Hematopoietic multipotent progenitor cell treated with erythropoietin and hydrocortisone succinate and interleukin-3 and kit ligand, for 4 days (in vitro differentiated cells): ENCODE data around the gene ISCU.

Experiments used
- DNase-seq: peaks from one replicate; pipeline ENCODE4 v3.0.0-alpha.2; 2015

The ISCU gene

DNA sequence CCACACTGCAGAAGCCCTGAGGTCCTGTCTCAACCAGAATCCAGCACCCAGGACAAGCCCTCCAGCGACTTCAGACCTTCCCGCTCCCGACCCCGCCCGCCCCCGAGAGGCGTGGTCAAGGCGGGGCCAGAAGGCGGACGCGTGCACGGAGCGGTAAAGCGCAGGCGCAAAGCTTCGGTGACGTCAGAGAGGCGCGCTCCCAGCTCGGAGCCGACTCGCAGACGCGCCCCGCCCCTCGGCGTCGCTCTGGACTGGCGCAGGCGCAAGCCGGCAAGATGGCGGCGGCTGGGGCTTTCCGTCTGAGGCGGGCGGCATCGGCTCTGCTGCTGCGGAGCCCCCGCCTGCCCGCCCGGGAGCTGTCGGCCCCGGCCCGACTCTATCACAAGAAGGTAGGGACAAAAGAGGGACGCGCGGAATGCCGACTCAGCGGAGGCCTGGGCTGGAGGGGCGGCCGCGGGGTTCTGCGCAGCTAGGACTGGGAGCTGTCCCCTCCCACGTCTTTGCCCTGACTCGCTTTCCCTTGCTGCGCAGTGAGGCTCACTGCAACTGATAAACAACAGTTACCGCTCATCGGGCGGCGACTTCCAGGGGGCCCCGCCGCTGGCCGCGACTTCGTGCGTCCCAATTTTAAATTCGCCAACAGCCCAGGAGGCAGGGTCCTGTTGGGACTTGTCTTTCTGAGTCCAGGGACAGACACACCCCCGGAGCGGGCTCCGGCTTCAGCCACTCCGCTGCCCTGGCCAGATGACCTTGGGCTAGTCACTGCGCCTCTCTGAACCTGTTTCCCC lies at the start of gene ISCU:
TSS of gene ISCU (plus strand) at position 249 of the 788 bp plus-strand sequence. CDS start at position 276, 27 bp downstream.
- DNase-seq: peak; percentile 98

DNA sequence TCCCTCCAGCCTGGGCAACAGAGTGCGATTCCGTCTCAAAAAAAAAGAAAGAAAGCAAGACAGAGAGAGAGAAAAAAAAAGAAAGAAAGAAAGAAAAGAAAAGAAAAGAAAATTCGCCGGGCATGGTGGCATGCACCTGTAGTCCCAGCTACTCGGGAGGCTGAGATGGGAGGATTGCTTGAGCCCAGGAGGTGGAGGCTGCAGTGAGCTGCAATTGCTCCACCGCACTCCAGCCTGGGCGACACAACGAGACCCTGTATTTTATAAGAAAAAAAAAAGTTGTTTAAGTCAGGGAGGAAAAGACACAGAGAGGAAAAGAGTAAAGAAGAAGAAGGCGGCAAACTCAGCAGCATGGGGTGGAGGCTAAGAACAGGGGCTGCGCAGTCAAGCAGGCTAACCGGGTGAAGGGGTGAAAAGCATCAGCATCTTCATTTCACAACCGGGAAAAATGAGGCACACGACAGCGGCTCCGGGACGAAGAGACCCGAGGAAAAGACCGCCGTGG lies 47.9 kb upstream of the ISCU start:
- DNase-seq: no peak

DNA sequence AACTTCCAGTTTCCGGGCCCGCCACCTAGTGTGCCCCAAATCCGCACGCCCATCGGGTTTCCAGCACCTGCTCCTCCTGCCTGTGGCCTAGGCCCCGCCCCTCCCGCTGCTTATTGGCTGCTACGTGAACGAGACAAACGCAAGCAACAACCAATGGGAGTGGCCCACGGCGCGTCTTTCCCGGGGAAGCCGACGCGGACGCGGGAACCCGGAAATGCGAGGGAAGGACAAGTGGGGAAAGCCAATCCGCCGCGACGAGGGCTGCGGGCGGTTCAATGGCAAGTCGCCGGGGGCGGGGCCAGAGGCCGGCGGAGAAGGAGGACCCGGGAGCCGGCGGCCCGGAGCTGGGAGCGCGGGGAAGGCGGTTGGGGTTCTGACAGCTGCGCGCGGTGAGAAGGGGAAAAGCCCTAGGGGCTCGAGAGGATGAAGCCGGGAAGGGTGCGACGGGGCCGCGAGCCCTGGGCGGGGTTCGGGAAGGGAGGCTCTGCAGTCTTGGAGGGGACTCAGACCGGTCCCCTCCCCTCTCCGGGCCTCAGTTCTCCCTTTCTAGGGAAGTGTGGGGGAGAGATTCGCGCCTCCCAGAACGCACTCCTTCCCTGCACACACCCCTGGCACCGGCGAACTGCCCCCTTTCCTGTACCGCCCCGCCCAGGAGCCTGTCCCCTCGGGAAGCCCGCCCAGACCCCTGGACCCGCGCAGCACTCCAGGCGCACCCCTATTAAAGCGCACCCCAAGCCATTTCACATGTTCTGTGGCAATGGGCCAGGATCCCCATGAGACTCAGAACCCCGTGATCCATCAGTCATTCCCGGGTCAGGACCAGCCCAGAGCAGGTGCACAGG lies 47.2 kb upstream of the ISCU start, which contains the start of gene FICD:
TSS of gene FICD (plus strand) at position 305 of the 842 bp plus-strand sequence. CDS start 1,696 bp downstream, outside the sequence.
- peak; percentile 100 for DNase-seq

DNA sequence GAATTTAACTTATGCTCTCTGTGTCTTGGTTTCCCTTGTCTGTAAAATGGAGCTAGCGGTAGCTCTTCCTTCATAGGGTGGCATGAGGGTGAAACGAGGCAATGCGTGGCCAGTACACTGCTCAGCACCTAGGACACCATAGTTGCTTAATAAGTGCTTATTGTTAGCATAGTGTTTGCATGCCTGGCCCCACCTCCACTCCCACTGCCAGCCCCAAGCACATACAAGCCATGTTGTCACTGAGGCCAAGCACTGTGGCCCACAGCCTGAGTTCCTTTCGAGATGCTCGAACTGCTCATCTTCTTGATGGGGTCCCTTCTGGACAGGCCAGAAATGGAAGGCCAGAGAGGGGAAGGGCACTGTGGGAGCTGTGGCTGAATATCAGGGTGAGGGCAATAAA lies 46.5 kb upstream of the ISCU start:
- DNase-seq: peak; percentile 26

DNA sequence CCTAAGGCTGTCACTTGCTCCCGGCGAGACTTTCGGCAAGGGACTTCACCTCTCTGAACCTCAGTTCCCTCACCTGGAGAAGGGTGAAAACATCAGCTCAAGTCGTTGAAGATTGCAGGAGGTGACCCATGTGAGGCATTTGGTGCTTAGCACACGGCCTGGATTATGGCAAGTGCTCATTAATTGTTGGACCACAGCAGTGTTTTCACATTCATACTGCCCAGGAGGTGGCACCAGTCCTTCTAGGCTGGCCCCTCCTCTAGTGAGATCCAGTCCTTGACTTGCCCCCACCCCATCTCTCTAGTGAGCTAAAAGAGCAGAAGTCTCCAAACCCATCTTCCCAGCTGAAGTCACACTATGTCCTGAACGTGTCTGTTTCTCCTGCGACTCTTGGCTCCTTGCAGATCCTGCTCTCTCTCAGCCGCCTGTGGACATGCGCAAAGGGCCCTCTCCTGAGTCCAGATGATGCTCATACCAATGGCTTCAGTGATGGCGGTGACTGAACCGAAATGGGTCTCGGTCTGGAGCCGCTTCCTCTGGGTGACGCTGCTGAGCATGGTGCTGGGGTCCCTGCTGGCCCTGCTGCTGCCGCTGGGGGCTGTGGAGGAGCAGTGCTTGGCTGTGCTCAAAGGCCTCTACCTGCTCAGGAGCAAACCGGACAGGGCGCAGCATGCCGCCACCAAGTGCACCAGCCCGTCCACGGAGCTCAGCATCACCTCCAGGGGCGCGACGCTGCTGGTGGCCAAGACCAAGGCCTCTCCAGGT lies 45.7 kb upstream of the ISCU start:
- DNase-seq: peak; percentile 57

DNA sequence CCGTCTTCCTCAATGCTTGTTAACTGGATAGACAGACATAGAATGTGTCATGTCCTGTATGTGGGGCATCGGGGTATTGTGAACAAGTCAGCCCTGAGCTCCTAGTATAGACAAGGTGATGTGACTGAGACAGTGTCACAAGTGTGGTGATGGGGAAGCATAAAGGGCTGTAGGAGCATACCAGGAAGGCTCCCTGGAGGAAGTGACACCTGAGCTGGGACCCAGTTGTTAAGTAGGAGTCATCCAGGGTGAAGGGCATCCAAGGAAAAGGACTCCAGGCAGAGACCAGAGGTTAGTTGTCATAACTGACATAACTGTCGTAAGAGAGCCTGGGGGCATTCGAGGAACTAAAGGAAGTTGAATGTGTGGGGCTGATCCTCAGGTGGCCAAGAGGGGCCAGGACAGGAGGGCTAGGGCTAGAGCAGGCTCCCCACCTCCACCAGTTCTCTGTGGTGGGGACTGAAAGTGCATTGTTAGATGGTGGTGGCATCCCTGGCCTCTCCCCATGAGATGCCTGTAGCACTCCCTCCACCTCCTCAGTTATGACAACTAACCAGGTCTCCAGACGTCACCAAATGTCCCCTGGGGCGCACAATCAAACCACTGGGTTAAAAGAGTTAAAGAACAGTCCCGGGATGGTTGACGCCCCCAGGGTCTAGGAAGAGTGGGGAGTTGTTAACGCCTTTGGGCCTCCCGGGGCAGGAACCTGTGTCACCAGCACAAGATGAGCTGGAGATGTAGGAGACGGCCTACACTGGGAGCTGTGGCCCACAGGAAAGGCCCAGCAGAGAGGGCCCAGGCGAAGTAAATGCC lies 44.9 kb upstream of the ISCU start:
- DNase-seq: no peak

DNA sequence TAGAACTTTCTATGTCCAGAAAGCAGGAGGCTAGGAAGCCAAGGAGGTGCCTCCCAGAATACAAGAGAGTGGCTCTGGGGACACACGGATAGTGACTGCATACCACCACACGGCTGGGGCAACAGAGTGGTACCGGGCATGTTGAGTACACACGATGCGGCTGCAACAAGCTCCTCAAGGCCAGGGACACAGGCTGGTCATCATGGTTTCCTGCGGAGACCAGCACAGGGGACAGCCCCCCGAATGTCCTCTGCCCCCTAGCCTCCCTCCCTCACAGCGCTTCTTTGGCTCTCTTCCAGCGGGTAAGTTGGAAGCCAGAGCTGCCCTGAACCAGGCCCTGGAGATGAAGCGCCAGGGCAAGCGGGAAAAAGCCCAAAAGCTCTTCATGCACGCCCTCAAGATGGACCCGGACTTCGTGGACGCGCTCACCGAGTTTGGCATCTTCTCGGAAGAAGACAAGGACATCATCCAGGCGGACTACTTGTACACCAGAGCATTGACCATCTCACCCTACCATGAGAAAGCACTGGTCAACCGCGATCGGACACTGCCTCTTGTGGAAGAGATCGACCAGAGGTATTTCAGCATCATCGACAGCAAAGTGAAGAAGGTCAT lies 44.2 kb upstream of the ISCU start:
- DNase-seq: no peak

DNA sequence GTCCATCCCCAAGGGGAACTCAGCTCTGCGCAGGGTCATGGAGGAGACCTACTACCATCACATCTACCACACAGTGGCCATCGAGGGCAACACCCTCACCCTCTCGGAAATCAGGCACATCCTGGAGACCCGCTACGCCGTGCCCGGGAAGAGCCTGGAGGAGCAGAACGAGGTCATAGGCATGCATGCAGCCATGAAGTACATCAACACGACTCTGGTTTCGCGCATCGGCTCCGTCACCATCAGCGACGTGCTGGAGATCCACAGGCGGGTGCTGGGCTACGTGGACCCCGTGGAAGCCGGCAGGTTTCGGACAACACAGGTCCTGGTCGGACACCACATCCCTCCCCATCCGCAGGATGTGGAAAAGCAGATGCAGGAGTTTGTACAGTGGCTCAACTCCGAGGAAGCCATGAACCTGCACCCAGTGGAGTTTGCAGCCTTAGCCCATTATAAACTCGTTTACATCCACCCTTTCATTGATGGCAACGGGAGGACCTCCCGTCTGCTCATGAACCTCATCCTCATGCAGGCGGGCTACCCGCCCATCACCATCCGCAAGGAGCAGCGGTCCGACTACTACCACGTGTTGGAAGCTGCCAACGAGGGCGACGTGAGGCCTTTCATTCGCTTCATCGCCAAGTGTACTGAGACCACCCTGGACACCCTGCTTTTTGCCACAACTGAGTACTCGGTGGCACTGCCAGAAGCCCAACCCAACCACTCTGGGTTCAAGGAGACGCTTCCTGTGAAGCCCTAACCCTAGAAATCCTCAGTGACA lies 43.5 kb upstream of the ISCU start:
- DNase-seq: no peak

DNA sequence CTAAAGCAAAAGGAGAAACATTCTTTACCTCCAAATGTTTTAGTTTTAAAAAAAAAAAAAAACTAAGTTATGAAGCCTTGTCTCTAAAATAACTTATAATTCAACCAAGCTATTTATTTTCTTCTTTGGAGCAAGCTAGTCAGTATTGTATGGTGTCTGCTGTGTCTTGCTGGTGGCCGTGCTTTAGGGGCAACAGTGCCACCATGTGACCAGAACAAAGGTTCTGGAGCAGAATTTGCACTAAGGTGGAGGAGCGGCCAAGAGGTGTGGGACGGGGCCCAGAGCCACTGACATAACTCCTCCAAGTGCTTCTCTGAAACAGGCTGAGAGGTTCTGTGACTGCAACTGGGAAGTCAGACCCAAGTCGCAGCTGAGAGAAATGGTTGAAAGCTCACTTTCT lies 42.8 kb upstream of the ISCU start:
- DNase-seq: peak; percentile 43

DNA sequence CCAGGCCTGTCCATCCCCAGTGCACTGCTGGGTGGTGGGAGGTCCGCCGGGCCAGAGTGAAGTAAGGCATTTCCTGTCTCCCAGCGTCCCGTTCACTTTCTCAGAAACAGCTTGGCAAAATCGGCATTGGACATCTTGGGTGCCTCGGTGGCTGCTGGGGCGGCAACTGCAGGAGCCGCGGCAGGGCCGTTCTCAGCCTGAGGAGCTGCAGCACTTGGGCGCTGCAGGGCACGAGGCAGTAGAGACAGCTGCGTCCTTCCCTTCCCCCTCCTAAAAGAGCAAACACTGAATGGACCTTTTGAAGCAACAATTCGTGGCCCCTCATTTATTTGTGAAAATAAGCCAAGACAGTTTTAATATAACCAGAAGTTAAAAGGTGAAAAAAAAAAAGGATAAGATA lies 39.0 kb upstream of the ISCU start:
- no peak for DNase-seq

DNA sequence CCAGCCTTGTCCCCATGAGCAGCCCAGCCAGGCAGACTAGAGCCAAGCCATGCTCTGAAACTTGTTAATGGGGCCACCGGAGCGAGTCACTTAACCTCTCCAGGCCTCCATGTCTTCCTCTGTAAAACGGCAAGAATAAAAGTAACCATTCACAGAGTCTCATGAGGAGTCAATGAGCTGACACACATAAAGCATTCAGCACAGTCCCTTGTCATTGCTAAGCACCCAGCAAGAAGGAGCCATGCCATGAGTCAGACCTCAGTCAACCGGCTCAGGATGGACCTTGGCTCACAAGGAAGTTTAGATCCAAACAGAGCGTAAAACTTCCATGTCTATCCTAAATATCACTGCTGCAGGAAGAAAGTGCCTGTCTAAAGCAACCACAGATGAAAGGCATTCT lies 36.7 kb upstream of the ISCU start:
- no peak for DNase-seq

DNA sequence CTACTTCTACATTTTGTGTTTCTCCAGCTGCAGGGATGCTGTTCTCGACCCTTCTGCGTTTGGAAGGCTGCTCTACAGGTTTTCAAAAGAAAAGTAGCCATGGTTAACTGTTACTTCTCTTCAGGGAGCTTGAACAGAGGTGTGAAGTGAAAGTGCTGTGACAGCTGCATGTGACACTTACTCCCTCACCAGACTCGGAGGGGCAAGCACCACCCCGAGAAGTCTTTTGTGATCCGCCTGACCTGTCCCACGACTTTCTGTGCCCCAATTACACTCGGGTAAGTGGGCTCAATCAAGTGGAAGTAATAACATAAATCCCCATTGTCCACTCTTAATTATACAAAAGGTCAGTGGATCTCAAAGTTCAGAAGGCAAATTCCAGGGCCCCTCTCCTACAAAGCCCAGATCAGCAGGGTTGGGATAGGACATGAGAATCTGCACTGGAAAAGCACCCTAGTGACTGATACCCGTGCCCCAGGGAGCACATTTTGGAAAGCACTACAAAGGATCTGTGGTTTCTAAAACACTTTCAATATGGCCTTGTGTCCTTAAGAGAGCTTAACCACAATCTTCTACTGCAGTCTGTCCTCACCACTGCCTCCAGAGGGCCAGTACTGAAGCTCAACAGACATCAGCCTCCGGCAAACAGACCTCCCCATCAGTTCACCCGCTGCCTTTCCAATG lies 35.8 kb upstream of the ISCU start:
- DNase-seq: no peak

DNA sequence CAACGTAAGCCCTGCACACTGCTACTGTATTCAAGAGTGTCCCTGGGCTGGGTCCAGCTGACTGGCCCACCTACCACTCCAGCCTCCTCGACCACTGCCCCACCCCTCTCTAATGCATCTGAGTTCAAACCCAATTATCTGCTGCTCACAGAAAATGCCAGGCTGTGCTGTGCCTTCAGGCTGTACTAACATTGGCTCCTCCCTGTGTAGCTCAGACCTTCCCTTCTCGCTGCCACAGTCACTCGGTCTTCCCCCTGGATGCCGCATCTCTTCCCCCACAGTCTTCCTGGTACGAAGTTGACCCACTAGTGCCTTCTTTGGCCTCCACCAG lies 35.3 kb upstream of the ISCU start:
- DNase-seq: no peak

DNA sequence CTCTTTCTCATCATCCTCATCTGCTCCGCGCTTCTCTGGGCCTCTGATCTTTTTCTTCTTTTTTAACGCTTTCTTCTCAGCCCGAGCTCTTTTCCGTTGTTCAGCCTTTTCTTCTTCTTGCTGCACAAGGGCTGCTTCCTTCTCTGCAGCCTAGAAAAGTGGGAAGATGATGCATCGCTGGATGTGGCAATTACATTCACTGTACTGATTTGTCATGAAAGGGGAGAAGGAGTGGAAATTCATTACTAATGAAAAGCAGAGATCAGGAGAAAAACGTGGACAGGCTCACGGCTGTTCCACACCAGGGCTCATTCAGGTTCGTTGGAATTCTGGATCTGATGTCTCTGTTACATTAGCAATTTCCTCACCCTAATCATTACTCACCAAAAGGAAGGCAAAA lies 32.2 kb upstream of the ISCU start:
- no peak for DNase-seq

DNA sequence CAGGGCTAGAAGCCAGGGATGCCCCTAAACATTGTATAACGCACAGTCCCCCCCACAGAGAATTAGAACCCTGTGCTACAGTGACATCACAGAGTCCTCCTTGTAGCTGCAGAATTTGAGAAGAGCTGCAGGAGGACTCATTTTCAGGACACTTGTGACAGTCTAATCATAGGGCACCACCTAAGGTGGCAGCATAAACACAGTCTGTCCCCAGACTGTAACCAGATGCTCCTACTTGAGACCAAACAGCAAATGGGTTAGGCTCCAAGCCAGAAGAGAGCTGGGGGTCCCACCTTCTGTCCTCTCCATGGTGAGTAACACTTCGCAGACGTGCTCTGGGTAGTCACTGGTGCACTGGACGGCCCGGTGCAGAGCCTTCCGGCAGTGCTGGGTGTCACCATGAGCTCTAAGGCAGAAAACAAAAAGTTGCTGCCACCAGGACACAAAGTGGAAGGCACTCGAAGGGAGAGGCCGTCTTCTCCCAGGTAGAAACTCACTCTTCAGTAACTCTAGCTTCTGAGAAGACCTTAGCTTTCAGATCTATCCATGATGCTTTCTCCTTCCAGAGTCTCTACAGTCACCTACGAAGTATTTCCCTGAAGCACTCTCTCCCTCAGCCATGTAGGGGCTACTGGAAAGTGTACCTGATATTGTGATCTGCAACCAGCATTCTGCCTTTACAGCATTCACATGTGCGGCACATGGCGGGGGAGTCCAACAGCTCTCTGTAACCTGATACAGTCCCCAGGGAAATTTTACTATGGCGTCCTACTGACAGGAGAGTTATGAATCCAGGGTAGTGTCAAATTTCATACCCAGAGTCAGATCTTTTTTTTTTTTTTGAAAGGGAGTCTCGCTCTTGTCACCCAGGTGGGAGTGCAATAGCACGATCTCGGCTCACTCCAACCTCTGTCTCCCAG lies 30.2 kb upstream of the ISCU start:
- DNase-seq: no peak

DNA sequence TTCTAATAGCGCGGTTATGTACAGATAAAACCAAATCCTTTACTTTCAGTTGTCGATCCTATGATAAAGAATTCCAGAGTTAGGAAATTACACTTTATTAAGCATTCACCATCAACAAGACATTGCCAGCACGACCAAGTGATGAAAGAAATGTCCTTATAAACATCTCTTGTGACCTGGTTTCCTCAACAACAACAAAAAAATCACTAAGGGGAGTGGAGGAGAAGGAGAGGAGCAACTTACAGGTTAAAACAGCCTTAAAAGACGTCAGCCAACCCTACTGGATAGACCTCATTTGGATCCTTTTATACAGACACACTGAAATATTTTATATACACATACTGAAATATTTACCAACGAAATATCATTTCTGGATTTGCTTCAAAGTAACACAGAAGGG lies 24.2 kb upstream of the ISCU start:
- DNase-seq: no peak

DNA sequence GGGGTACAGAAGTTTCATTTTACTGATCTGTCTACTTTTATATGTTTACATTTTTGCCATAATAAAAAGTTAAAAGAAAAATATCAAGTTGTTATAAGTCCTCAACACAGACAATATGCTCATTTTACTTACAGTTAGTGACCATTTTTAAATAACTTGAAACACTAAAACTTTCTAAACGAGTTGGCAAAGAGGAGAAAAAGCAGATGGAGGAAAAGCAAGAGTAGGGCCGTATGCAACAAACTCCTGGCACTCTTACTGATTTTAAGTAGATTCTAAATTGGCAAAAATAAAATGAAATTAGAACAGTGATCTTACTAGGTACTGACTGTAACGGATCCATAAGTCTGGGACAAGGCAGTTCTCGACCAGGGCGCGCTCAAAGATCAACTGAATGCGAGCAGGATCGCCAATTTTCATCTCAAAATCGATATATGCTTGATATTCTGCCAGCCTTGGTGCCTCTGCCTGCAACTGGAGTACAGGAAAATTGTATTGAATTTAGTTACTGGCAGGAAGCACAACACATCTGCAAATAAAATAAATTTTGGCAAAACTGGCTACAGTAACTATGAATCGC lies 23.7 kb upstream of the ISCU start:
- DNase-seq: no peak

DNA sequence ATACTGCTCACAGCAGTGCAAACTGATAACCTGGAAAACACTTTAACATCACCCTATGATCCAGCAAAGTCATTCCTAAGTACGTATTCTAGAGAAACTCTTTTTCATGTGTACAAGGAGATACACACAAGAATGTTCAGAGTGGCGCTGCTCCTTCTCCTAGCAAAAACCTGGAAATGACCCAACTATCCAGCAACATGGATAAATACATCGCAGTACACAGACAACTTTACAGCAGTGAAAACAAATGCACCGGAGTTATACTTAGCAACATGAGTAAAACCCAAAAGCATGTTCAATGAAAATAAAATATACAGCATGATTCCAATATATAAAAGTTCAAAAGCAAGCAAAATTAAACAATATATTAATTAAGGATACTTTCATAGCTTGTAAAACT lies 20.1 kb upstream of the ISCU start:
- DNase-seq: no peak

DNA sequence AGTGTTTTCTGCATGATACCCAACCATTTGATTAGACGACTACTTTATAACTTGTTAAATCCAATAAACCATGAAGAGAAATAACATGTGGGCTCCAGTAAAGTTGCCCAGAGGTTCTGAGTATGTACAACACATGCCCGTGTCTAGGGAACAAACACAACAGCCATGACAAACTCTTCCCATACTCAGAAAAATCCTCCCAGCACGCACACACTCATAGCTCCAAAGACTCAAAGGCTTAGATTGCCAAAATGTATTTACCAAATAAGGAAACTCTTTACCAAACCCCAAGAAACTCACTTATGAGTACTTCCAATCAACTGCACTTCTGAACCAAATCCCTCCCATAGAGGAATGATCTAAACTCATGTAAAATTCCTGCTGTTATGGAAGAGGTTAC lies 18.7 kb upstream of the ISCU start:
- no peak for DNase-seq
